Activated CD8-positive, alpha-beta T cell treated with anti-CD3 and anti-CD28 coated beads for 36 hours (primary cell): ENCODE results near the gene SUMO3. TPM values are rescaled to one million over a fixed set of nuclear protein-coding genes. Genes with fewer than 3 reads are reported as not detected.

Source experiments
- ATAC-seq: fragments of 200-7000 bp; cut with Tn5 transposase; one replicate; pipeline ENCODE4 v1.10.0; 2021; ENCODE audit warnings: mild to moderate bottlenecking, moderate library complexity
- CTCF ChIA-PET: fragments of 350-600 bp; sonication (Branson Sonifier 250); formaldehyde crosslinking; loops from one replicate; lab custom pipeline; 2021; ENCODE audit warnings: antibody characterized with exemption; lab: Charles Lee
- POLR2A ChIA-PET: fragments of 350-600 bp; sonication (Branson Sonifier 250); formaldehyde crosslinking; loops from one replicate; lab custom pipeline; 2021; ENCODE audit warnings: antibody characterized with exemption; lab: Charles Lee
- DNase-seq: peaks from one replicate; pipeline ENCODE4 v3.0.0-alpha.2; 2020
- H3K27ac Mint-ChIP-seq: one replicate; pipeline ENCODE4 v1.8.0; 2021; ENCODE audit warnings: mild to moderate bottlenecking, mixed read lengths
- H3K27me3 Mint-ChIP-seq: one replicate; pipeline ENCODE4 v1.8.0; 2021; ENCODE audit warnings: mixed read lengths
- H3K36me3 Mint-ChIP-seq: one replicate; pipeline ENCODE4 v1.8.0; 2021; ENCODE audit warnings: low read depth, mixed read lengths
- H3K4me1 Mint-ChIP-seq: one replicate; pipeline ENCODE4 v1.8.0; 2021; ENCODE audit warnings: low read depth, mixed read lengths
- H3K4me3 Mint-ChIP-seq: one replicate; pipeline ENCODE4 v1.8.0; 2021; ENCODE audit warnings: mild to moderate bottlenecking, moderate library complexity, mixed read lengths
- H3K9me3 Mint-ChIP-seq: one replicate; pipeline ENCODE4 v1.8.0; 2021; ENCODE audit warnings: mixed read lengths
- CTCF ChIP-seq: fragments of 200-600 bp; IDR thresholded peaks from one replicate; pipeline ENCODE4 v1.8.0; 2022; ENCODE audit warnings: antibody characterized with exemption, mild to moderate bottlenecking
- intact Hi-C: fragments of 100-400 bp; cut with micrococcal nuclease; formaldehyde crosslinking; loops from one replicate; pipeline ENCODE4 v1.10.0; 2022
- total RNA-seq, 2 experiments: library from RNA; stranded (reverse); gene quantifications; one replicate each; pipeline ENCODE4 v1.2.3, GENCODE V29; 2021

The SUMO3 gene
- total RNA-seq, 2 experiments from 2014 or later, result 69.8 to 72.9 TPM

- TF ChIP-seq CTCF, result no peak
- H3K9me3 Mint-ChIP-seq, result no peaks in the 10 kb centered on the region
- intact Hi-C loops, result no loop called here
- H3K4me3 Mint-ChIP-seq, result no peak overlapping the region
- H3K4me1 Mint-ChIP-seq, result peaks cover 66% of the 10 kb centered on the region
- H3K27me3 Mint-ChIP-seq, result no peaks in the 10 kb centered on the region
- CTCF ChIA-PET, result no interaction called here
- DNase-seq (no peak), ATAC-seq (no peak)
- POLR2A ChIA-PET, result no interaction called here
- H3K36me3 Mint-ChIP-seq, result peaks cover 60% of the 10 kb centered on the region
- no peak overlapping the region for H3K27ac Mint-ChIP-seq
Observed at GRCh38 chr21:44797775-44798174, 20.1 kb downstream of the SUMO3 start.

- POLR2A ChIA-PET, result no interaction called here
Observed at GRCh38 chr21:44795342-44795741, 22.5 kb downstream of the SUMO3 start.

GRCh38 chr21:44793592-44794374 lies 24.1 kb downstream of the SUMO3 start:
- Mint-ChIP-seq H3K27ac (peak overlapping the region; percentile 48), H3K4me3 (no peak overlapping the region), H3K36me3 (peaks cover 53% of the 10 kb centered on the region), H3K9me3 (no peaks in the 10 kb centered on the region), H3K4me1 (peaks cover 74% of the 10 kb centered on the region), H3K27me3 (no peaks in the 10 kb centered on the region)
- ATAC-seq (no peak), DNase-seq (no peak)
- POLR2A ChIA-PET, result interaction anchor here (0.9 to 1.5 kb wide), 2 partner anchors 8 to 10 kb away, joined by 3 to 5 read pairs; partner anchors contain the start of gene UBE2G2
- CTCF ChIA-PET, result interaction anchor here (0.6 to 2.9 kb wide), 61 partner anchors 8 to 313 kb away, joined by 3 to 35 read pairs (median 4); partner anchors contain the start of genes PTTG1IP, SLX9, SUMO3 and TSPEAR
- peak; percentile 47 for TF ChIP-seq CTCF
- intact Hi-C loops, result loop anchor here (5.0 kb wide), 1 partner anchor 281 kb away; no protein-coding TSS in a partner anchor

More at GRCh38 chr21:44795342-44795741, 22.5 kb downstream of the SUMO3 start:
- H3K27ac Mint-ChIP-seq, result peak overlapping the region; percentile 10
- no peaks in the 10 kb centered on the region for H3K27me3 Mint-ChIP-seq
- DNase-seq (no peak), ATAC-seq (no peak)
- H3K36me3 Mint-ChIP-seq, result peaks cover 65% of the 10 kb centered on the region
- CTCF ChIA-PET, result interaction anchor here (2.9 kb wide), 1 partner anchor 9 kb away, joined by 22 read pairs; no protein-coding TSS in a partner anchor
- H3K4me1 Mint-ChIP-seq, result peaks cover 77% of the 10 kb centered on the region
- no peaks in the 10 kb centered on the region for H3K9me3 Mint-ChIP-seq
- intact Hi-C loops, result no loop called here
- no peak overlapping the region for H3K4me3 Mint-ChIP-seq
- no peak for TF ChIP-seq CTCF

GRCh38 chr21:44792702-44793591 lies 24.9 kb downstream of the SUMO3 start:
- TF ChIP-seq CTCF, result peak; percentile 80
- H3K4me3 Mint-ChIP-seq, result no peak overlapping the region
- ChIA-PET CTCF (interaction anchor here (0.6 to 2.9 kb wide), 61 partner anchors 8 to 312 kb away, joined by 3 to 35 read pairs (median 4); partner anchors contain the start of genes PTTG1IP, SLX9, SUMO3 and TSPEAR), POLR2A (interaction anchor here (0.9 to 1.5 kb wide), 2 partner anchors 9 to 11 kb away, joined by 3 to 5 read pairs; partner anchors contain the start of gene UBE2G2)
- peaks cover 46% of the 10 kb centered on the region for H3K36me3 Mint-ChIP-seq
- peaks cover 67% of the 10 kb centered on the region for H3K4me1 Mint-ChIP-seq
- ATAC-seq (peak; percentile 98), DNase-seq (peak; percentile 56)
- no peaks in the 10 kb centered on the region for H3K27me3 Mint-ChIP-seq
- intact Hi-C loops, result loop anchor here (5.0 kb wide), 1 partner anchor 281 kb away; no protein-coding TSS in a partner anchor
- peak overlapping the region; percentile 48 for H3K27ac Mint-ChIP-seq
- H3K9me3 Mint-ChIP-seq, result no peaks in the 10 kb centered on the region
